Body of pancreas (tissue), 4 donors: Measurements from ENCODE around the gene HERC4.

Experiments used
- POLR2A ChIP-seq, 3 donors: fragments of 450-650 bp; IDR thresholded peaks; one replicate each; pipeline ENCODE4 v1.6.1; 2016; ENCODE audit warnings: antibody characterized with exemption in 3 of 3, mild to moderate bottlenecking in 2 of 3
- TF ChIP-seq, protein P1 (sequence below), 7 experiments: fragments of 450-650 bp in 4 of 7; fragments of 200-600 bp in 3 of 7; sonication (generic) in 3 of 7; IDR thresholded peaks; one replicate each; pipeline ENCODE4 v1.5.1; 2016 to 2019; ENCODE audit warnings: antibody characterized with exemption in 7 of 7

DNA sequence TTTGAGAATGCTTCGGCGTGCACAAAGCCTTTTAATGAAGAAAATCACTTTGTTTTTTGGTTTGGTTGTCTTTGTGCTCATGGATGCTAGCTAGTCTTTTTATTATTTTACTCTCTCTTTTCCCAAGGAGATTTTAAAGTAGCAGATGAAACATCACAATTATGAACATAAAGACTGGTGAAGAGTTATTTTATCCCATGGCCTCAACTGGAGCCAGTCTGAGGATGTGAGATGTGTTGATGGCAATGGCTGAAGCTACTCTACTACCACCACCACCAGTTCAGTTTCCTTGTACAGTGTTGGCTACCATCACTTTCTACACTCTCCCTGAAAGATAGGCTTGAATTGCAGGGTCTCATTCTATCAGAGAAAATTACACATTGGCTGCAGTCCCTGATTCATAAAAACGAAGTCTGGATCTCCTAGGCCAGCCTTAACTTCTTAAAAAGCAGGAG lies 494 bp upstream of the HERC4 start:
- no peak for TF ChIP-seq POLR2A (IDR thresholded peaks at IDR 0.05)
- TF ChIP-seq, protein P1, sequence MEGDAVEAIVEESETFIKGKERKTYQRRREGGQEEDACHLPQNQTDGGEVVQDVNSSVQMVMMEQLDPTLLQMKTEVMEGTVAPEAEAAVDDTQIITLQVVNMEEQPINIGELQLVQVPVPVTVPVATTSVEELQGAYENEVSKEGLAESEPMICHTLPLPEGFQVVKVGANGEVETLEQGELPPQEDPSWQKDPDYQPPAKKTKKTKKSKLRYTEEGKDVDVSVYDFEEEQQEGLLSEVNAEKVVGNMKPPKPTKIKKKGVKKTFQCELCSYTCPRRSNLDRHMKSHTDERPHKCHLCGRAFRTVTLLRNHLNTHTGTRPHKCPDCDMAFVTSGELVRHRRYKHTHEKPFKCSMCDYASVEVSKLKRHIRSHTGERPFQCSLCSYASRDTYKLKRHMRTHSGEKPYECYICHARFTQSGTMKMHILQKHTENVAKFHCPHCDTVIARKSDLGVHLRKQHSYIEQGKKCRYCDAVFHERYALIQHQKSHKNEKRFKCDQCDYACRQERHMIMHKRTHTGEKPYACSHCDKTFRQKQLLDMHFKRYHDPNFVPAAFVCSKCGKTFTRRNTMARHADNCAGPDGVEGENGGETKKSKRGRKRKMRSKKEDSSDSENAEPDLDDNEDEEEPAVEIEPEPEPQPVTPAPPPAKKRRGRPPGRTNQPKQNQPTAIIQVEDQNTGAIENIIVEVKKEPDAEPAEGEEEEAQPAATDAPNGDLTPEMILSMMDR (IDR thresholded peaks at IDR 0.05) = no peak
